Measurements from ENCODE around the gene ZNF793. TPM values are rescaled to one million over a fixed set of nuclear protein-coding genes. Genes with fewer than 3 reads are reported as not detected.

ZNF793 gene
- polyA plus RNA-seq, 1 donor (not counting 4 experiments of a cell fraction or from before 2014, with no cell fraction given), result 6.8 TPM

- Histone ChIP-seq H2AFZ (ENCODE audit: control insufficient read depth, low read length) (no peak overlapping the region), H3K27ac (ENCODE audit: control insufficient read depth, insufficient read depth, low read length) (no peak overlapping the region), H4K20me1 (ENCODE audit: control insufficient read depth, extremely low read depth, insufficient read depth, low read length) (no peaks in the 10 kb centered on the region), H3K27me3 (ENCODE audit: control insufficient read depth, extremely low read depth, insufficient read depth, low read length) (no peaks in the 10 kb centered on the region), H3K36me3 (ENCODE audit: control insufficient read depth in 2 of 2, extremely low read depth in 1 of 2, insufficient read depth in 2 of 2, low read length in 2 of 2) (peaks cover 7% of the 10 kb centered on the region in 2 experiments), H3K4me3 (ENCODE audit: control insufficient read depth in 2 of 3, extremely low read depth in 1 of 3, insufficient read depth in 2 of 3, low read depth in 1 of 3, low read length in 3 of 3) (no peak overlapping the region), H3K4me2 (ENCODE audit: control insufficient read depth, extremely low read depth, insufficient read depth, low read depth, low read length) (no peak overlapping the region), H3K9me3 (ENCODE audit: control insufficient read depth, low read depth, low read length) (no peaks in the 10 kb centered on the region), H3K9ac (ENCODE audit: control insufficient read depth, extremely low read depth, insufficient read depth, low read length) (no peak overlapping the region), H3K9me1 (ENCODE audit: control insufficient read depth, extremely low read depth, insufficient read depth, low read length) (no peaks in the 10 kb centered on the region), H3K4me1 (ENCODE audit: control insufficient read depth, extremely low read depth, insufficient read depth, low read length) (peaks cover 3% of the 10 kb centered on the region), H3K79me2 (ENCODE audit: control insufficient read depth, insufficient read depth, low read length) (no peaks in the 10 kb centered on the region)
- peak; percentile 53 for DNase-seq (ENCODE audit: low read depth, low spot score)
- no peak for FAIRE-seq
- TF ChIP-seq EZH2 (IDR thresholded peaks at IDR 0.05; ENCODE audit: low read length), result no peak
- TF ChIP-seq, protein P1, sequence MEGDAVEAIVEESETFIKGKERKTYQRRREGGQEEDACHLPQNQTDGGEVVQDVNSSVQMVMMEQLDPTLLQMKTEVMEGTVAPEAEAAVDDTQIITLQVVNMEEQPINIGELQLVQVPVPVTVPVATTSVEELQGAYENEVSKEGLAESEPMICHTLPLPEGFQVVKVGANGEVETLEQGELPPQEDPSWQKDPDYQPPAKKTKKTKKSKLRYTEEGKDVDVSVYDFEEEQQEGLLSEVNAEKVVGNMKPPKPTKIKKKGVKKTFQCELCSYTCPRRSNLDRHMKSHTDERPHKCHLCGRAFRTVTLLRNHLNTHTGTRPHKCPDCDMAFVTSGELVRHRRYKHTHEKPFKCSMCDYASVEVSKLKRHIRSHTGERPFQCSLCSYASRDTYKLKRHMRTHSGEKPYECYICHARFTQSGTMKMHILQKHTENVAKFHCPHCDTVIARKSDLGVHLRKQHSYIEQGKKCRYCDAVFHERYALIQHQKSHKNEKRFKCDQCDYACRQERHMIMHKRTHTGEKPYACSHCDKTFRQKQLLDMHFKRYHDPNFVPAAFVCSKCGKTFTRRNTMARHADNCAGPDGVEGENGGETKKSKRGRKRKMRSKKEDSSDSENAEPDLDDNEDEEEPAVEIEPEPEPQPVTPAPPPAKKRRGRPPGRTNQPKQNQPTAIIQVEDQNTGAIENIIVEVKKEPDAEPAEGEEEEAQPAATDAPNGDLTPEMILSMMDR (optimal IDR thresholded peaks at IDR 0.05 in 1 of 3, IDR thresholded peaks at IDR 0.05 in 1 of 3, conservative IDR thresholded peaks at IDR 0.05 in 1 of 3; ENCODE audit: extremely low read depth in 1 of 3, insufficient read depth in 2 of 3, low read length in 3 of 3), result no peak
- dilution Hi-C loops (cut with MboI; ENCODE audit: extremely low pct_ligation_motif_present, low sequenced_read_pairs), result no loop called here
Observed at GRCh38 chr19:37519890-37520289, 13.2 kb downstream of the ZNF793 start.

- Histone ChIP-seq H2AFZ (ENCODE audit: control insufficient read depth, low read length) (no peak overlapping the region), H3K4me3 (ENCODE audit: control insufficient read depth in 2 of 3, extremely low read depth in 1 of 3, insufficient read depth in 2 of 3, low read depth in 1 of 3, low read length in 3 of 3) (no peak overlapping the region), H3K79me2 (ENCODE audit: control insufficient read depth, insufficient read depth, low read length) (no peaks in the 10 kb centered on the region), H3K27ac (ENCODE audit: control insufficient read depth, insufficient read depth, low read length) (no peak overlapping the region), H3K4me2 (ENCODE audit: control insufficient read depth, extremely low read depth, insufficient read depth, low read depth, low read length) (no peak overlapping the region), H3K36me3 (ENCODE audit: control insufficient read depth in 2 of 2, extremely low read depth in 1 of 2, insufficient read depth in 2 of 2, low read length in 2 of 2) (peaks cover 10 to 13% of the 10 kb centered on the region in 2 experiments), H4K20me1 (ENCODE audit: control insufficient read depth, extremely low read depth, insufficient read depth, low read length) (no peaks in the 10 kb centered on the region), H3K9ac (ENCODE audit: control insufficient read depth, extremely low read depth, insufficient read depth, low read length) (no peak overlapping the region), H3K9me3 (ENCODE audit: control insufficient read depth, low read depth, low read length) (peaks cover 23% of the 10 kb centered on the region), H3K27me3 (ENCODE audit: control insufficient read depth, extremely low read depth, insufficient read depth, low read length) (no peaks in the 10 kb centered on the region), H3K9me1 (ENCODE audit: control insufficient read depth, extremely low read depth, insufficient read depth, low read length) (no peaks in the 10 kb centered on the region), H3K4me1 (ENCODE audit: control insufficient read depth, extremely low read depth, insufficient read depth, low read length) (no peaks in the 10 kb centered on the region)
- no peak for FAIRE-seq
- dilution Hi-C loops (cut with MboI; ENCODE audit: extremely low pct_ligation_motif_present, low sequenced_read_pairs), result no loop called here
- no peak for DNase-seq (ENCODE audit: low read depth, low spot score)
- no peak for TF ChIP-seq EZH2 (IDR thresholded peaks at IDR 0.05; ENCODE audit: low read length)
- TF ChIP-seq, protein P1 (optimal IDR thresholded peaks at IDR 0.05 in 1 of 3, IDR thresholded peaks at IDR 0.05 in 1 of 3, conservative IDR thresholded peaks at IDR 0.05 in 1 of 3; ENCODE audit: extremely low read depth in 1 of 3, insufficient read depth in 2 of 3, low read length in 3 of 3), result no peak
Observed at GRCh38 chr19:37537391-37537947, 30.7 kb downstream of the ZNF793 start.

Measured in keratinocyte (primary cell).